GM21528 (cell line): ENCODE results near the gene MBOAT7.
A peak's percentile ranks its signal among the peaks of the same experiment; 100 is the strongest.
"Not testable (repeated sequence)": the region's sequence is repeated elsewhere in the genome, so short reads cannot be mapped to it uniquely, and the experiment has no call there.

Experiments
- ATAC-seq: cut with Tn5 transposase; IDR thresholded peaks from one replicate; pipeline ENCODE4 v1.9.1; 2021; ENCODE audit warnings: mild to moderate bottlenecking, moderate library complexity; ENCODE audit not compliant: unreplicated experiment, low FRiP score

Gene MBOAT7

GRCh38 chr19:54209811-54210494, 20.6 kb upstream of the MBOAT7 start:
- ATAC-seq = no peak

- ATAC-seq = no peak
Observed at GRCh38 chr19:54209058-54209810, 19.9 kb upstream of the MBOAT7 start.

GRCh38 chr19:54208784-54209057, 19.3 kb upstream of the MBOAT7 start:
- ATAC-seq = no peak

- ATAC-seq = no peak
Observed at GRCh38 chr19:54207983-54208783, 18.8 kb upstream of the MBOAT7 start.

GRCh38 chr19:54207676-54207982, 18.2 kb upstream of the MBOAT7 start:
- ATAC-seq = no peak

GRCh38 chr19:54207193-54207592, 17.8 kb upstream of the MBOAT7 start:
- ATAC-seq = not testable (repeated sequence)

- ATAC-seq = no peak
Observed at GRCh38 chr19:54206831-54207177, 17.4 kb upstream of the MBOAT7 start.

- no peak for ATAC-seq
Observed at GRCh38 chr19:54206030-54206830, 16.9 kb upstream of the MBOAT7 start.

- ATAC-seq = no peak
Observed at GRCh38 chr19:54204767-54205468, 15.5 kb upstream of the MBOAT7 start.

GRCh38 chr19:54203151-54203611, 13.8 kb upstream of the MBOAT7 start:
- ATAC-seq = no peak

- no peak for ATAC-seq
Observed at GRCh38 chr19:54201980-54202379, 12.6 kb upstream of the MBOAT7 start.

GRCh38 chr19:54201172-54201701, 11.9 kb upstream of the MBOAT7 start:
- ATAC-seq = no peak

- no peak for ATAC-seq
Observed at GRCh38 chr19:54199401-54199800, 10.0 kb upstream of the MBOAT7 start.

GRCh38 chr19:54197121-54197520, 7.7 kb upstream of the MBOAT7 start:
- no peak for ATAC-seq

- ATAC-seq = no peak
Observed at GRCh38 chr19:54196536-54196935, 7.2 kb upstream of the MBOAT7 start.

- not testable (repeated sequence) for ATAC-seq
Observed at GRCh38 chr19:54194463-54194862, 5.1 kb upstream of the MBOAT7 start.

- ATAC-seq = no peak
Observed at GRCh38 chr19:54193011-54193410, 3.6 kb upstream of the MBOAT7 start.

GRCh38 chr19:54191811-54192453, 2.6 kb upstream of the MBOAT7 start:
- no peak for ATAC-seq

GRCh38 chr19:54191011-54191810, 1.8 kb upstream of the MBOAT7 start, which contains the start of gene TSEN34:
TSS of gene TSEN34 (plus strand) at chr19:54191308. CDS start at chr19:54191365, 57 bp downstream.
- peak; percentile 31 for ATAC-seq
